Erythroblast (primary cell): Measurements from ENCODE around the gene ATG2B.

Experiments used
- GATA1 ChIP-seq: IDR thresholded peaks from 2 replicates; pipeline ENCODE4 v1.6.1; 2011; ENCODE audit warnings: low read depth, mild to moderate bottlenecking, control low read depth, low read length, moderate library complexity
- POLR2A ChIP-seq: IDR thresholded peaks from 2 replicates; pipeline ENCODE4 v1.6.1; 2011; ENCODE audit warnings: mild to moderate bottlenecking, low read length

DNA sequence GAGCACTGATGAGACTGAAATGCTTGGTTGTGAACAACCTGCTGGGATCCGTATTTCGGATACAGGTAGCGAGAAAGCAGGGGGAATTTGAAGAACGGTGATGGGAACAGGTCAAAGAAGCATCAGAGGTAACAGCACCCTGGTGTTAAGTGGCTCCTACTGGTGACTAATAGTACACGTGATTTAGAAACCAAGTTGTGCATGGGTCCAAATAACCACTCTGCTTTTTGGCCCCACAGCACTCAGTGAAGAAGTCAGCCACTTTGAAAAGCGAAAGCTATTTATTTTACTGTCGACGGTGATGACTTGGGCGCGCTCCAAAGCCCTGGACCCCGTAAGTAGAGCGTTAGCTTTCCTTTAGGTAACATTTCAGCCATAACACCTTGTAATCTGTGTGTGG is 45.5 kb upstream of the ATG2B start:
- TF ChIP-seq POLR2A (no peak), GATA1 (no peak)
